C4-2B (cell line): Measurements from ENCODE around the gene TFAP2B.

Experiments used
- H3K27ac ChIP-seq: fragments of 450-650 bp; 2 replicates; pipeline ENCODE4 v1.5.1; 2017
- ZFX ChIP-seq: fragments of 450-650 bp; IDR thresholded peaks from 2 replicates; pipeline ENCODE4 v1.6.1; 2017
- TF ChIP-seq, protein P1 (sequence below): fragments of 450-650 bp; conservative IDR thresholded peaks from 2 replicates; pipeline ENCODE4 v1.5.1; 2017; ENCODE audit warnings: mild to moderate bottlenecking

The TFAP2B gene

GRCh38 chr6:50807035-50807434, 11.6 kb upstream of the TFAP2B start:
- TF ChIP-seq, protein P1, sequence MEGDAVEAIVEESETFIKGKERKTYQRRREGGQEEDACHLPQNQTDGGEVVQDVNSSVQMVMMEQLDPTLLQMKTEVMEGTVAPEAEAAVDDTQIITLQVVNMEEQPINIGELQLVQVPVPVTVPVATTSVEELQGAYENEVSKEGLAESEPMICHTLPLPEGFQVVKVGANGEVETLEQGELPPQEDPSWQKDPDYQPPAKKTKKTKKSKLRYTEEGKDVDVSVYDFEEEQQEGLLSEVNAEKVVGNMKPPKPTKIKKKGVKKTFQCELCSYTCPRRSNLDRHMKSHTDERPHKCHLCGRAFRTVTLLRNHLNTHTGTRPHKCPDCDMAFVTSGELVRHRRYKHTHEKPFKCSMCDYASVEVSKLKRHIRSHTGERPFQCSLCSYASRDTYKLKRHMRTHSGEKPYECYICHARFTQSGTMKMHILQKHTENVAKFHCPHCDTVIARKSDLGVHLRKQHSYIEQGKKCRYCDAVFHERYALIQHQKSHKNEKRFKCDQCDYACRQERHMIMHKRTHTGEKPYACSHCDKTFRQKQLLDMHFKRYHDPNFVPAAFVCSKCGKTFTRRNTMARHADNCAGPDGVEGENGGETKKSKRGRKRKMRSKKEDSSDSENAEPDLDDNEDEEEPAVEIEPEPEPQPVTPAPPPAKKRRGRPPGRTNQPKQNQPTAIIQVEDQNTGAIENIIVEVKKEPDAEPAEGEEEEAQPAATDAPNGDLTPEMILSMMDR: no peak
- TF ChIP-seq ZFX: no peak
- no peak overlapping the region for H3K27ac ChIP-seq

DNA sequence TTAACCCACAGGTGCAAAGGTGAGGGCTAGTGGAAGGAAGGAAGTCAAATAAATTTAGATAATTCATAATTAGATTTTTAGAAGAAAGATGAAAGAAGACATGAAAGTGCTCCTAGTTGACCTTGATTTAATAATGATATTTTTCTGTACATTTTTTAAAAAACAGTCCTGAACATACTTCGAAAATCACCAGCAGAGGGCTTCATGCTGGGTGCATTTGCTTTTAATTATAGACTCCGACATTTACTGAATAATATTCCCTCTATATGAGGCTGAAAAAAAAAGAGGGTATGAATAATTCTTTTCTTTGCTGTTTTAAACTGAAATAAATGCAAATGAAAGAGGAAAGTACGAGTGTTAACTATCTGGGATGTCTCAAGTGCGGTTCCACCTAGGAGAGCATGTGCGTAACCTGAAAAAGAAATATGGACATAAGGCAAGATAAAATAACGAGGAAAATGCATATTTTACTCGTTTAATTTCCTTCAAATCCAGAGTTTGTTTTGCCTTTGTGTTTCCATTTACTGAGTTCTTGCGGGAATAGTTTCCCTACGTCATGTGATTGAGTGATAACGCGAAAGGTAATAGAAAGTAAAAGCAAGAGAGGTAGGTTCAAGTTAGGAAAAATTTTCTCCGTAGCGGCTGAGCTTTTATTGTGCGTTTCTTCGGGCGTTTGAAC, 3.1 kb upstream of the TFAP2B start:
- no peak overlapping the region for H3K27ac ChIP-seq
- TF ChIP-seq, protein P1: peak; percentile 83
- TF ChIP-seq ZFX: no peak

- no peak for TF ChIP-seq ZFX
- TF ChIP-seq, protein P1: peak; percentile 83
- no peak overlapping the region for H3K27ac ChIP-seq
Measured at GRCh38 chr6:50816115-50816675, 2.5 kb upstream of the TFAP2B start.

DNA sequence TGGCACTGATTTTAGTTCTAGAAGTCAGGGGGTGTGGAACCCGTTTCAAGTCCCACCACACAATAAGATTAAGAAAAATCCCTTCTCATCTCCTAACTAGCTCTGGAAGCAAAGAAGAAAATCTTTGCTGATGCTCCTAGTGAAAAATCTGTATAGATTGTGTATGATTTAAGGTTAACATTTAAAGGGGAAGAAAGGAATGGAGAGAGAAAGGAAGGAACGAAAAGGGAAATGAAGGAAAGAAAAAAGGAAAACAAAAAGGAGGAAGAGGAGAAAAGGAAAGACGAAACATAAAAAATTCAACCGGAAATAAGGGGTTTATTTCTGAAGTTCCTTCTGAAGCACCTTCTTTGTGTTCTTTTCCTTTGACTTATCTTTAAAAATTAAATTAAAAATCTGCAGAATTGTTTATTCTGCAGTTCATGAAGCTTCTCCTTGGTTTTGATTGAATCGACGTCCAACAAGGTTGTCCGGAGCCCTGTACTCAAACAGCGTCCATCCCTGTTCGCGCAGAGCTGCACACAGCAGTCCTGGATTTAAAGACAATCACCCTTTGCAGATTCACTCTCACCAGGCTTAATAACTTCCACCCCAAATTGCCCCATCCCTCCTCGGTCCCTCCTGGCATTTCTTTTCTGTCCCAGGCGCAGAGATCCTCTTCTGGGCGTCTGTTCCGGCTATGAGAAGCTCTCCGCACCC, 1.6 kb upstream of the TFAP2B start:
- no peak overlapping the region for H3K27ac ChIP-seq
- TF ChIP-seq, protein P1: no peak
- no peak for TF ChIP-seq ZFX

- TF ChIP-seq, protein P1: no peak
- TF ChIP-seq ZFX: no peak
Measured at GRCh38 chr6:50817646-50817950, 1.1 kb upstream of the TFAP2B start.

DNA sequence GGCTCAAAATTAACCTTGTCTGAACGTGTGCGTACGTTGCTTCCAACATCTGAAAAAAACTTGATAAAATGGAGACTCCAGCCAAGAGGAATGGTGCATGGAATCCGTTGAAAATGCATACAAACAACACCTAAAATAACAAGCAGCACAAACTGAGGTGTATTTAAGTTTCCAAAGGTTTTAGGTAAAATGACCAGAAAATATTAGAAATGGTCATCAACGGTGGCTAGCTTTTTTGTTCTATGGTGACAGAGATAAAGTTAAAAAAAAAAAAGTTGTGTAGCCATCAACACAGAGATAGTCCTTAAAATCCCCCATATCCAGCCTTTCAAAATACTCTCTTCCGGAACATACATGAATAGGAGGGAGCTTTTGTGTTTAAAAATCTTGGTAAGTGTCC, 651 bp upstream of the TFAP2B start:
- TF ChIP-seq, protein P1: no peak
- TF ChIP-seq ZFX: no peak
- no peak overlapping the region for H3K27ac ChIP-seq

More at GRCh38 chr6:50817646-50817950, 1.1 kb upstream of the TFAP2B start:
- no peak overlapping the region for H3K27ac ChIP-seq

- no peak overlapping the region for H3K27ac ChIP-seq
- no peak for TF ChIP-seq ZFX
- TF ChIP-seq, protein P1: no peak
Measured at GRCh38 chr6:50819466-50819903, 814 bp downstream of the TFAP2B start.
